HepG2 (cell line): ENCODE data around the gene ITGB2. TPM values are rescaled to one million over a fixed set of nuclear protein-coding genes. Genes with fewer than 3 reads are reported as not detected.

ENCODE experiments used
- ATM ChIP-seq: fragments of 450-650 bp; IDR thresholded peaks from 2 replicates; pipeline ENCODE4 v1.7.1; 2017; ENCODE audit warnings: mild to moderate bottlenecking, borderline replicate concordance
- FOXK2 ChIP-seq: fragments of 450-650 bp; IDR thresholded peaks from 2 replicates; pipeline ENCODE4 v1.6.1; 2016
- KIAA2018 ChIP-seq: sonication (generic); formaldehyde crosslinking; IDR thresholded peaks from 2 replicates; pipeline ENCODE4 v1.5.0; 2020; ENCODE audit warnings: mild to moderate bottlenecking, missing genetic modification reagents, borderline replicate concordance
- NR2C2 ChIP-seq: sonication (generic); formaldehyde crosslinking; IDR thresholded peaks from 2 replicates; pipeline ENCODE4 v1.4.0; 2020; ENCODE audit warnings: missing genetic modification reagents, mild to moderate bottlenecking, moderate library complexity, borderline replicate concordance
- SIX4 ChIP-seq: sonication (generic); formaldehyde crosslinking; IDR thresholded peaks from 2 replicates; pipeline ENCODE4 v1.4.0; 2020; ENCODE audit warnings: missing genetic modification reagents
- TBP ChIP-seq: sonication (generic); formaldehyde crosslinking; IDR thresholded peaks from 2 replicates; pipeline ENCODE4 v1.5.0; 2020; ENCODE audit warnings: missing genetic modification reagents
- ZNF598 ChIP-seq: sonication (generic); formaldehyde crosslinking; IDR thresholded peaks from 2 replicates; pipeline ENCODE4 v1.5.1; 2020; ENCODE audit warnings: mild to moderate bottlenecking, missing genetic modification reagents, borderline replicate concordance
- ZZZ3 ChIP-seq: sonication (generic); formaldehyde crosslinking; IDR thresholded peaks from 2 replicates; pipeline ENCODE4 v1.4.0; 2020; ENCODE audit warnings: missing genetic modification reagents, mild to moderate bottlenecking, borderline replicate concordance
- polyA plus RNA-seq, 8 experiments: library from polyadenylated mRNA; depleted of rRNA in 3 of 8; stranded (reverse) in 7 of 8; unstranded in 1 of 8; fragments of >200 nt; fragmentation: Illumina TruSeq in 4 of 8; extraction: Trizol in 4 of 8; gene quantifications; 2 replicates each; pipeline versions ENCODE4 v1.2.1 to v1.2.3, GENCODE V29; 2011 to 2016; ENCODE audit warnings: low read depth in 4 of 8, missing spikeins in 1 of 8, mixed read lengths in 1 of 8; ENCODE audit not compliant: insufficient read depth in 1 of 8
- total RNA-seq, 5 experiments: library from RNA; depleted of rRNA; stranded (reverse); fragments of >200 nt; fragmentation: Illumina TruSeq; extraction: Trizol; gene quantifications; 2 replicates each; pipeline ENCODE4 v1.2.3, GENCODE V29; 2016; ENCODE audit warnings: low read depth in 1 of 5

Gene ITGB2
- total and polyA plus RNA-seq, 2 of the 13 experiments (the other 11 are each of a cell fraction or from before 2014, with no cell fraction given): 4.2 to 18.0 TPM

DNA sequence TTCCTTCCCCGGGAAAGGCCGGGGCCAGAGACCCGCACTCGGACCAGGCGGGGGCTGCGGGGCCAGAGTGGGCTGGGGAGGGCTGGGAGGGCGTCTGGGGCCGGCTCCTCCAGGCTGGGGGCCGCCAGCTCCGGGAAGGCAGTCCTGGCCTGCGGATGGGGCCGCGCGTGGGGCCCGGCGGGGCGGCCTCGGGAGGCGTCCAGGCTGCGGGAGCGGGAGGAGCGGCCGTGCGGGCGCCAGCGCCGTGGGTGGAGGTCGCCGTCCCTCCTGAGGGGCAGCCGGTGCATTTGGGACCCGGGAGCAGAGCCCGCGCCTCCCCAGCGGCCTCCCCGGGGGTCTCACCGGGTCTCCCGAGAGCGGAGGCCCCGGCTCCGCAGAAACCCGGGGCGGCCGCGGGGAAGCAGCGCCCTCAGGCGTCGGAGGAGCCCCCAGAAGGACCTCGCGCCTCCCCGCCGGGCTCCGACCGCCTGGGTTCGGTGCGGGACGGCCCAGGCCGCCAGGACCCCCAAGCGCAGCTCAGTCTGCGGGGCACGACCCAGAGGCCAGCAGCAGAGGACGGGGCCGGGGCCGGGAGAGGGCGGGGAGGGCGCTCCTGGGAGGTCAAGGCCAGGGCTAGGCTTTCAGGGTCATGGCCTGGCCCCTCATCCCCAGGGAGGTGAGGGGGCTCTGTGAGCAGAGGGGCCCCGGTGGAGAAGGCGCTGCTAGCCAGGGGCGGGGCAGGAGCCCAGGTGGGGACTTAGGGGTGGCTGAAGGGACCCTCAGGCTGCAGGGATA lies 11.9 kb upstream of the ITGB2 start (continued):
- TF ChIP-seq KIAA2018 (no peak), NR2C2 (CRISPR knock-in tag) (peak; percentile 47; the same call in 1 of the 2 replicates), ZNF598 (CRISPR knock-in tag) (no peak), TBP (no peak), FOXK2 (no peak), ZZZ3 (CRISPR knock-in tag) (no peak), SIX4 (CRISPR knock-in tag) (no peak), ATM (no peak)
